Activated CD4-positive, alpha-beta memory T cell treated with anti-CD3 and anti-CD28 coated beads for 36 hours (primary cell): ENCODE data around the gene CAPZB. TPM values are rescaled to one million over a fixed set of nuclear protein-coding genes. Genes with fewer than 3 reads are reported as not detected.
A peak's percentile ranks its signal among the peaks of the same experiment; 100 is the strongest.

Experiments
- CTCF ChIA-PET: fragments of 350-600 bp; sonication (Branson Sonifier 250); formaldehyde crosslinking; loops from one replicate; lab custom pipeline; 2021; ENCODE audit warnings: antibody characterized with exemption, inconsistent platforms; lab: Charles Lee
- POLR2A ChIA-PET: fragments of 350-600 bp; sonication (Branson Sonifier 250); formaldehyde crosslinking; loops from one replicate; lab custom pipeline; 2021; ENCODE audit warnings: antibody characterized with exemption; lab: Charles Lee
- DNase-seq: peaks from one replicate; pipeline ENCODE4 v3.0.0-alpha.2; 2020
- H3K27ac Mint-ChIP-seq: one replicate; pipeline ENCODE4 v1.8.0; 2021; ENCODE audit warnings: mixed read lengths
- H3K27me3 Mint-ChIP-seq: one replicate; pipeline ENCODE4 v1.8.0; 2021; ENCODE audit warnings: mixed read lengths
- H3K36me3 Mint-ChIP-seq: one replicate; pipeline ENCODE4 v1.8.0; 2021; ENCODE audit warnings: mixed read lengths
- H3K4me1 Mint-ChIP-seq: one replicate; pipeline ENCODE4 v1.8.0; 2021; ENCODE audit warnings: low read depth, mixed read lengths
- H3K4me3 Mint-ChIP-seq: one replicate; pipeline ENCODE4 v1.8.0; 2021; ENCODE audit warnings: mild to moderate bottlenecking, mixed read lengths
- H3K9me3 Mint-ChIP-seq: one replicate; pipeline ENCODE4 v1.8.0; 2021; ENCODE audit warnings: mixed read lengths
- intact Hi-C: fragments of 100-400 bp; cut with micrococcal nuclease; formaldehyde crosslinking; loops from one replicate; pipeline ENCODE4 v1.15.1; 2023
- total RNA-seq, 2 experiments: library from RNA; stranded (reverse); gene quantifications; one replicate each; pipeline ENCODE4 v1.2.3, GENCODE V29; 2021

The CAPZB gene
- total RNA-seq, 2 experiments from 2014 or later: 388 to 419 TPM

DNA sequence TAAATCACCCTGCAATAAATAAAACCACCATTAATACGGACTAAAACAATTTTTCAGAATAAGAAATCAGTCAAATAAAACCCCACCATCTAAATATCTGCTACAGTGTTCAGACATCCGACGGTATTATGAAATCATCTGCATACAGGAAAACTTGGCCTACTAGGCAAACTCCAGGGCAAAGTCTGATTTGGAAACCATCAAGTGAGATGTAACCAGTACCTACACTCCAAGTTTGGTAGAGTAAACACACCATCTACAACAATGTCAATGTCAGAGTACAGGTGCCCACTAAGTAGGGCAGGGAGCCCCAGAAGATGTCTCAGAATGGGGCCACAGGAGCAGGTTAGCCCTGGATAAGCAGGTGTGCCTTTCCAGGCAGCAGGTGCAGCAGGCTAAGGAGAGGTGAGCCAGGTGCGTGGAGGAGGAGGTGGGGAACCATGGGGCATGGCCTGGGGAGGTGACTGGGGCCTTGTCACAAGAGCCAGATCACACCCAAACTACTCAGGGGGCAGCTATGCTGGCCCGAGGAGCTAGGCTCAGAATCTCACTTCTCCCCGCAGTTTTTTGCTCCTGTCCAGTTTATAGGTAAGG, 59.6 kb downstream of the CAPZB start:
- Mint-ChIP-seq H3K4me3 (no peak overlapping the region), H3K36me3 (peaks cover 2% of the 10 kb centered on the region), H3K27ac (no peak overlapping the region), H3K4me1 (peaks cover 88% of the 10 kb centered on the region), H3K27me3 (no peaks in the 10 kb centered on the region), H3K9me3 (no peaks in the 10 kb centered on the region)
- intact Hi-C loops: no loop called here
- POLR2A ChIA-PET: no interaction called here
- CTCF ChIA-PET: no interaction called here
- DNase-seq: no peak

DNA sequence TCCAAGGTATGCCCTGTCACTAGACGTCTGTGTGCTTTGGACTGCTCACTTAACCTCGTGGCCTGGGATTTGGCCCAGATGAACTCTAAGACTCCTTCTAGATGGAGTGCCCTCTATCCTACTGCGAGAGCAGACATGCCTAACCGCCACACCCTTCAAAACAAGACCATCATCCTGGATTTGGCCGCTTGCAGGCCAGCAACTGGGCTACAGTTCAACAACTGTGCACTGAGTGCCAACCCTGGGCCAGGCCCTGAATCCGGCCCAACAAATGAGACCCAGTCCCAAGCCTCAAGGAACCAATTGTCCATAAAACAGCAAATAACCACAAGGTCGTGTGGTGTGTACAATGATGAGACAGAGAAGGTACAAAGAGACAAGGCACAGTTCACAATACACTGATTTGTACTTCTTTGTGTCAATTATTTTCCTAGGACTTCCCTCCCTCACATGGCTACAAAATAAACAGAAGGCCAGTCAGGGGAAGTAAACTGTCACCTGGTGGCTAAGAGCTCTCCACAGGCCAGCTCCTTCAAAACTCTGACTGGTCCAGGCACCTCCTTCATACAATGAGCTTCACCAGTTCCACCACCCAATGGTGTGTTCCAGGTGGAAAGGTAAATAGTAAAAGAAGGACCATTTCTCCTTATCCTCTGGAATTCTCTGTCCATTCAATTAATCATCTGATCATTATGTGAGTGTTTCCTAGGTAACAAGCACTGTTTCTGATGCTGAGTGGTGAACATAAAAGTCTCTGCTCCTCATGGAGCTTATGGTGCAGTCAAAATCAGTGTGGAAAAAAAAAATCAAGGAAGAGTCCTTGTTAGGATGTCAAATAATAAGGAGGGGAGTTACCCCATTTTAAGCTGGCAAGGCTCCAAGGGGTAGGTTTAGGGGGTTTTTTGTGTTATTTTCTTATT, 60.4 kb downstream of the CAPZB start:
- intact Hi-C loops: no loop called here
- no peak for DNase-seq
- H3K4me3 Mint-ChIP-seq: no peak overlapping the region
- no peaks in the 10 kb centered on the region for H3K9me3 Mint-ChIP-seq
- peaks cover 82% of the 10 kb centered on the region for H3K4me1 Mint-ChIP-seq
- H3K27ac Mint-ChIP-seq: peak overlapping the region; percentile 51
- peaks cover under 1% of the 10 kb centered on the region for H3K36me3 Mint-ChIP-seq
- CTCF ChIA-PET: no interaction called here
- no peaks in the 10 kb centered on the region for H3K27me3 Mint-ChIP-seq
- POLR2A ChIA-PET: no interaction called here

DNA sequence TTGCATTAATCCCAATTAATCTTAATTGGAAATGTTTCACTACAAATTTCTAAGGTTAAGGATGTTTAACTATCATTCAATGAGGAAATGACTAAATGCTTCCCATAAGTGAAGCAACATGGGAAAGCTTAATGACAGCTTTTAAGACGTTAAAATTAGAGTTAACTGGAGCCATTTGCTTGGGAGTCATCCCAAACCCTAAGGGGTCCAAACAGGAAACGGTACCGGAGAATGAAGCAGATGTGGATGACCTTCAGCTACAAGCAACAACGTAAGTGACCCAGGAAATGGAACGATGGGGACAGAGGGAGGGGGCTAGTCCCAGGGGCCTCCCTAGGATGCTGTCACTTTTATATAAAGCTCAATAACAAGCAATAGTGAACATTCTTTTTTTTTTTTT, 62.2 kb downstream of the CAPZB start:
- ChIA-PET POLR2A (interaction anchor here (1.7 kb wide), 1 partner anchor 10 kb away, joined by 4 read pairs; no protein-coding TSS in a partner anchor), CTCF (interaction anchor here (1.0 to 1.6 kb wide), 4 partner anchors 14 to 159 kb away, joined by 3 to 7 read pairs (median 4); no protein-coding TSS in a partner anchor)
- DNase-seq: no peak
- intact Hi-C loops: no loop called here
- H3K27me3 Mint-ChIP-seq: no peaks in the 10 kb centered on the region
- H3K27ac Mint-ChIP-seq: no peak overlapping the region
- H3K9me3 Mint-ChIP-seq: no peaks in the 10 kb centered on the region
- H3K4me1 Mint-ChIP-seq: peaks cover 74% of the 10 kb centered on the region
- peaks cover 12% of the 10 kb centered on the region for H3K36me3 Mint-ChIP-seq
- no peak overlapping the region for H3K4me3 Mint-ChIP-seq

DNA sequence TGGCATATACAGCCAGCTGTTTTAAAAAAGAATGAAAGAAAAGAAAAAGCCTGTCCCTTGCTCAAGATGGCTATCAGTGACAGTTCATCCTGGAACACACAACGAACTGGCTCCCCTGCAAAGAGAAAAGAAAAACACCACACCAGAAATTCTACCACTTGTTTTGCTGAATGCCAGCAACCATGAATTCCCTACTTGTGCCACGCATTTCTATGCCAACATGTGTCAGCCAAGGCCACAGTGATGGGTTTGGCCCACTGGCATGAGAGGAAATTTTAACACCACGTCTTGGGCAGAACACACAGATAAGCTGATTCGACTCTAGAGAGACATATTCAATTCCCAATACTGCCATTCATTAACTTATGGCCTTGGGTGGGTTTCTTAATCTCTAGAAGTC, 64.0 kb downstream of the CAPZB start:
- ChIA-PET POLR2A (no interaction called here), CTCF (no interaction called here)
- no peak overlapping the region for H3K4me3 Mint-ChIP-seq
- no peaks in the 10 kb centered on the region for H3K9me3 Mint-ChIP-seq
- DNase-seq: no peak
- H3K27me3 Mint-ChIP-seq: no peaks in the 10 kb centered on the region
- peaks cover 25% of the 10 kb centered on the region for H3K36me3 Mint-ChIP-seq
- H3K27ac Mint-ChIP-seq: peak overlapping the region; percentile 64
- peaks cover 73% of the 10 kb centered on the region for H3K4me1 Mint-ChIP-seq
- intact Hi-C loops: no loop called here

DNA sequence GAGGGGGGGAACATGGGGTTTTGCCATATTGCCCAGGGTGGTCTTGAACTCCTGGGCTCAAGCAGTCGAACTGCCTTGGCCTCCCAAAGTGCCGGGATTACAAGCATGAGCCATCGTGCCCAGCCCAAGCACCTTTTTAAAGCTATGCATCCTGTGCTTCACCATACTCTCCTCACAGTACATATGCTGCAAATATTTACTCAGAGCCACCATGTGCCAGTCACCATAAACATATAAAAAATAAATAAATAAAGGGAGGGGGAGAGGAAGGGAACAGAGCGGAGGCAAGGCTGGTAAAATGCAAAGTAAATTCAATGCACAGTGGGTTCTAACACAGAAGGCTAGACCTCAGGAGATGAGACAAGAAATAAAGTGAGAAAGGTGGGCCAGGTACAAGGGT, 64.7 kb downstream of the CAPZB start:
- Mint-ChIP-seq H3K4me3 (no peak overlapping the region), H3K4me1 (peaks cover 69% of the 10 kb centered on the region), H3K27ac (peak overlapping the region; percentile 1), H3K36me3 (peaks cover 25% of the 10 kb centered on the region), H3K27me3 (no peaks in the 10 kb centered on the region), H3K9me3 (no peaks in the 10 kb centered on the region)
- POLR2A ChIA-PET: no interaction called here
- DNase-seq: no peak
- intact Hi-C loops: no loop called here
- CTCF ChIA-PET: interaction anchor here (1.2 kb wide), 1 partner anchor 234 kb away, joined by 4 read pairs; no protein-coding TSS in a partner anchor

DNA sequence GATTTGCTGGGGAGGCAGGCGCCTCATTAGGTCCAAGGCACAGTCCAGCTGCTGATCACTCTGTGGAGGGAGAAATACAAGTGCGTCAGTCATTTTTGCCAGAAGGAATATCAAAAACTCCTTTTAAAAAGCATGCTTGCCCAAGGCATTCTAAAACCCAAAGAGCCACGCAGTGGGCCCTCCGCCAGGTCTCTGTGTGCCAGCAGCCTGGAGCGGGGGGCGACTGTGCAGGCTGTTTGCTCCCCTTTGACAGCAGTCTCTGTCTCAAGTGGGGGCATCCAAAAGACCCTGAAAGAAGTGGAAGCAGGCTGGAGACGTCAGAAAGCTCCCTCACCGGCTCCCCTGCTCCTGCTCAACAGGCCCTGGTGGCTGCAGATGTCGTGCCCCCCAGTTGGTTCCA, 65.6 kb downstream of the CAPZB start:
- no peak overlapping the region for H3K4me3 Mint-ChIP-seq
- DNase-seq: no peak
- no peaks in the 10 kb centered on the region for H3K27me3 Mint-ChIP-seq
- H3K4me1 Mint-ChIP-seq: peaks cover 67% of the 10 kb centered on the region
- H3K36me3 Mint-ChIP-seq: peaks cover 29% of the 10 kb centered on the region
- ChIA-PET CTCF (interaction anchor here (1.2 kb wide), 1 partner anchor 235 kb away, joined by 4 read pairs; no protein-coding TSS in a partner anchor), POLR2A (no interaction called here)
- no peaks in the 10 kb centered on the region for H3K9me3 Mint-ChIP-seq
- intact Hi-C loops: no loop called here
- no peak overlapping the region for H3K27ac Mint-ChIP-seq

DNA sequence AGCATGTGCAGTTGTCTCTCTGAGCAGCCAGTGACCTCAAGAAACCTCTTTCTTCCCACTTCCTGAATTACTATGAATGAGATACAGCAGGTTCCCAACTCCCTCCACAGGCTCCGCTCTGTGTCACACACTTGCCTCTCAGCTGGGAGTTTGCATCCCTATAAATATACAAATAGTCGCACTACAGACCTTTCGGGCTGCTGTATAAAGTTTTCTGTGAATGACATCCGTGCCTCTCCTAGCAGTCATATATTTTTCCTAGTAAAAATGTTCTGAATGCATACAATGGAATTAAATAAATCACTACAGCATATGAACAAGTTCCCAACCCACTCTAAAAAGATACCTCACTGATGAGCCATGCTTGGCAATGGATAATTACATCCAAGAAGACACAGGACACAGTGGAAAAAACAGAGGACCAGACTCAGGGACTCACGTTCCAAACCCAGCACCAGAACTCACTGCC, 66.8 kb downstream of the CAPZB start:
- H3K4me3 Mint-ChIP-seq: no peak overlapping the region
- intact Hi-C loops: no loop called here
- ChIA-PET POLR2A (no interaction called here), CTCF (no interaction called here)
- H3K27ac Mint-ChIP-seq: peak overlapping the region; percentile 50
- no peaks in the 10 kb centered on the region for H3K27me3 Mint-ChIP-seq
- H3K36me3 Mint-ChIP-seq: peaks cover 29% of the 10 kb centered on the region
- DNase-seq: no peak
- peaks cover 67% of the 10 kb centered on the region for H3K4me1 Mint-ChIP-seq
- no peaks in the 10 kb centered on the region for H3K9me3 Mint-ChIP-seq

DNA sequence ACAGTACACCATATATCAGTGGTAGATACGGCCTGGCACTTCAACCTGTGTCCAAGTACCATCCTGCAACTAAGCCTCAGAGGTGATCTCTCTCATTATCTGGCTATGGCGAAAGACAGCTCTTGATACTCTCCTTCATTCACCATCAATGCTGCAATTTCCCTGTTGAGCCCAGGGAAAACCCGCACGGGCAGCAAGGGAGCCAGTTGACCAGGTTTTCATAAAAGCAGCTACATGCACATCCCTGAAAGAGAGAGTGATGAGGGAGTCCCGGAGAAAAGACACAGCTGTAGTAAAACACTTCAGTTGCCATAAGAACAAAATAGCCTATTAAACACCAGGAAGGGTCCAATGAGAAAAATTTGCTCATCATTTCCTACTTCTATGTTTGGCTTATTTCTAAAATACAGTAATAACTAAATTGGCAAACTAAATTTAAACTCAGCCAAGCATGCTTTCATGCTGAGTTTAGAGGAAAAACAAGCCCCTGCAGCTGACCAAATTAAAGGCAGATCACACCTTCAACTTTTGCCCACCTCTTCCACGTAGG, 68.3 kb downstream of the CAPZB start:
- ChIA-PET CTCF (no interaction called here), POLR2A (no interaction called here)
- no peak for DNase-seq
- Mint-ChIP-seq H3K9me3 (no peaks in the 10 kb centered on the region), H3K27ac (peak overlapping the region; percentile 34), H3K4me3 (no peak overlapping the region), H3K27me3 (no peaks in the 10 kb centered on the region), H3K4me1 (peaks cover 60% of the 10 kb centered on the region), H3K36me3 (peaks cover 29% of the 10 kb centered on the region)
- intact Hi-C loops: no loop called here

DNA sequence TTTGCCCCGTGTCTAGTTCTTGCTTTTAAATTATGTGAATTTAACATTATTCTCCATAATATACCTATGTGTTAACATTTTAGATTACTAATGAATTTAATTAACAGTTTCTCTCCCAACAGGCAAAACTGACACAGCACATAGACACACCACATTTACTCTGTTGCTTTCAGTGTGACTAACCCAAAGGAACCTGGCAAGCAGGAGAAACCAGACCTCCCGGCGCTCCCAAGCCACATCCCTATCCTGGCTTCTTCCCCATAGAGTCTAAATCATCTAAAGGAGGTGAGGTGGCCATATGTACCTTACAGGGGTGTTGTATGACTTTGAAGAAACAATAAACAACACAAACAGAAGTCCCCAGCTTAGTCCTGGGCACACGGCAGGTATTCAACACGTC, 69.2 kb downstream of the CAPZB start:
- intact Hi-C loops: no loop called here
- ChIA-PET CTCF (no interaction called here), POLR2A (no interaction called here)
- Mint-ChIP-seq H3K36me3 (peaks cover 32% of the 10 kb centered on the region), H3K4me3 (no peak overlapping the region), H3K4me1 (peaks cover 61% of the 10 kb centered on the region), H3K27ac (peak overlapping the region; percentile 33), H3K27me3 (no peaks in the 10 kb centered on the region), H3K9me3 (no peaks in the 10 kb centered on the region)
- no peak for DNase-seq

DNA sequence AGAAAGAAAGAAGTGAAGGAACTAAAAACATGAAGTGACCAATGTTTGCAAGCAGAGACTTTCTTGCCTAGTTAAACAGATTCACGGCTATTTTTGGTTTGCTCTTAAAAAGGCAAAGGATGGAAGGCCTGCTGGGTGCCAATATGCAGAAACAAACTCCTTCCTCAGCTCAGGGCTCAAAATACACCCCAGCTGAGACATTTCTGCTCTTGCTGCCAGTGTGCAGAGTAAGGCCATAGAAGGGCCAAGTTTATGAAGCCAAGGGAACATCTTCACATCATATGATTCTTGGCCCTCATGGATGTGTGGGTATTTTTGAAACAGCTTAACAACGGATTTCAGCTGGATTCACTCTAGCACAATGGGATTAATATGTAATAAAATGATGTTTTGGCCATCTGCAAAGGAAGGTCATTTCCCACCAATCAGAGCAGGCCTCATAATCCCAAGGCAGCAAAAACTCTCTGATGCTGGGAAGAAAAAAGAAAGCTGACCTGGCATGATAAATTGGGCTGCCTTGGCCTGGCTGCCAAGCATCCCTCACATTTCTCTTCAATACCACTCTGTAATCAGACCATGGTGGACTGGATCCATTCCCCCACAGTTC, 70.7 kb downstream of the CAPZB start:
- ChIA-PET CTCF (interaction anchor here (3.4 kb wide), 1 partner anchor 24 kb away, joined by 14 read pairs; no protein-coding TSS in a partner anchor), POLR2A (no interaction called here)
- Mint-ChIP-seq H3K36me3 (peaks cover 38% of the 10 kb centered on the region), H3K4me3 (no peak overlapping the region), H3K4me1 (peaks cover 65% of the 10 kb centered on the region), H3K9me3 (no peaks in the 10 kb centered on the region), H3K27me3 (no peaks in the 10 kb centered on the region), H3K27ac (no peak overlapping the region)
- no peak for DNase-seq
- intact Hi-C loops: no loop called here

DNA sequence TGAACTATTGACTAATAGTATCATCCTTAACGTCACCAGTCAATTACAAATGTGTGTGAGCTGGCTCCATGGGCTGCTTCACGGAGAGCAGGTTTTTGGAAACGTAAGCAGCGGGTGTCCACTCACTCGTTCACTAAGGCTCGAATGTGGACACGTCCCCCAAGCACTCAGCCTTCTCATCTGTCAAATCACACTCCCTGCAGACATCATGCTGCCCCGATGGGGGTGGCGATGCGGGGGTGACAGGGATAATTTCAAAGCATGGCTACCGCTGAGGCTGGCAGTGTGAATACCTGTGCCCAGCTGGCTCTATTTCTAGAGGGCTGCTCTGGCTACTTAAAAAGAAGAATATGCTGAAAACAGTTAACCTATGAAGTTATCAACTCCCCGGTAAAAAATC, 71.3 kb downstream of the CAPZB start:
- no peak for DNase-seq
- ChIA-PET POLR2A (interaction anchor here (1.5 kb wide), 1 partner anchor 9 kb away, joined by 4 read pairs; no protein-coding TSS in a partner anchor), CTCF (interaction anchor here (3.4 kb wide), 1 partner anchor 23 kb away, joined by 14 read pairs; no protein-coding TSS in a partner anchor)
- H3K36me3 Mint-ChIP-seq: peaks cover 33% of the 10 kb centered on the region
- intact Hi-C loops: no loop called here
- H3K27ac Mint-ChIP-seq: no peak overlapping the region
- H3K27me3 Mint-ChIP-seq: no peaks in the 10 kb centered on the region
- H3K9me3 Mint-ChIP-seq: no peaks in the 10 kb centered on the region
- H3K4me3 Mint-ChIP-seq: no peak overlapping the region
- peaks cover 68% of the 10 kb centered on the region for H3K4me1 Mint-ChIP-seq
